Loucy (cell line): ENCODE measurements around the gene COG8.

ENCODE experiments used
- EZH2phosphoT487 ChIP-seq: fragments of 200-600 bp; IDR thresholded peaks from 2 replicates; pipeline ENCODE4 v1.6.1; 2018; ENCODE audit warnings: antibody characterized with exemption, mild to moderate bottlenecking, moderate library complexity, borderline replicate concordance
- TF ChIP-seq, protein P1 (sequence below): fragments of 200-600 bp; sonication (generic); conservative IDR thresholded peaks from 2 replicates; pipeline ENCODE4 v1.5.1; 2014; ENCODE audit warnings: mild to moderate bottlenecking, antibody characterized with exemption, low read length

DNA sequence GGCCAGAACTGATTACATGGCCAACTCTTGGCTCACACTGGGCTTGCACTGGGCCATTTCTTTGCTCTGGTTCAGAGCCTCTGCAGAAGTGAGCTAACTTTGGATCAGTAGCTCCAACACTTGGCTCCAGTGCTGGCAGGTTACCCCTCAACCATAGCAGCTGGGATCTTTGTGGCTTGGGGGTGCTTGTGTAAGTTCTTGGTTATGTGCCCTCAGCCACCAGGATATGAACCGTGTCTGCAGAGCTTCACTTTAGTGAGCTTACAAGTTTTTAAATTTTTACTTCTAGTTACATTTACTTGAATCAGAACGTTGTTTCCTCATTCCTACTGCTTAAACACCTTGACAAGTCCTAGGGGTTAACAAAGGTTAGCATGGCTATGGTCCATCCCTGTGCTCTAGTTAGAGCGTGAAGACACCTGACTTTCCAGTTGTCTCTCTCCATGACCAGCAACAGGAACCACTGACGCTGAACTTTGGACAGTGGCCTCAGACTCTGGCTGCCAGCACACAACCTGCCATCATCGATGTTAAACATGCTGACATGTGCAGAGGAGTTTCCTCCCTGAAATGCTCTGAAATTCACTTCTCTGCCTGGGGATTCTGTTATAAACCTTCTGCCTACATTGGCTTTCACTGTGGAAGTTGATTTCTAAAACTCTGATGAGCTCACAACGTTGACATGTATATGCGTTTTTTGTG, 13.0 kb downstream of the COG8 start:
- TF ChIP-seq, protein P1, sequence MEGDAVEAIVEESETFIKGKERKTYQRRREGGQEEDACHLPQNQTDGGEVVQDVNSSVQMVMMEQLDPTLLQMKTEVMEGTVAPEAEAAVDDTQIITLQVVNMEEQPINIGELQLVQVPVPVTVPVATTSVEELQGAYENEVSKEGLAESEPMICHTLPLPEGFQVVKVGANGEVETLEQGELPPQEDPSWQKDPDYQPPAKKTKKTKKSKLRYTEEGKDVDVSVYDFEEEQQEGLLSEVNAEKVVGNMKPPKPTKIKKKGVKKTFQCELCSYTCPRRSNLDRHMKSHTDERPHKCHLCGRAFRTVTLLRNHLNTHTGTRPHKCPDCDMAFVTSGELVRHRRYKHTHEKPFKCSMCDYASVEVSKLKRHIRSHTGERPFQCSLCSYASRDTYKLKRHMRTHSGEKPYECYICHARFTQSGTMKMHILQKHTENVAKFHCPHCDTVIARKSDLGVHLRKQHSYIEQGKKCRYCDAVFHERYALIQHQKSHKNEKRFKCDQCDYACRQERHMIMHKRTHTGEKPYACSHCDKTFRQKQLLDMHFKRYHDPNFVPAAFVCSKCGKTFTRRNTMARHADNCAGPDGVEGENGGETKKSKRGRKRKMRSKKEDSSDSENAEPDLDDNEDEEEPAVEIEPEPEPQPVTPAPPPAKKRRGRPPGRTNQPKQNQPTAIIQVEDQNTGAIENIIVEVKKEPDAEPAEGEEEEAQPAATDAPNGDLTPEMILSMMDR = no peak
- no peak for TF ChIP-seq EZH2phosphoT487
